ENCODE results near the gene ADAT3. TPM values are rescaled to one million over a fixed set of nuclear protein-coding genes. Genes with fewer than 3 reads are reported as not detected.

Gene ADAT3
- total RNA-seq (2022; extraction: Qiagen RNA extraction; ENCODE audit: low read depth) = 2.6 to 7.2 TPM (median 5.1 TPM) in 5 replicates

GRCh38 chr19:1905110-1905862, at the start of gene ADAT3, which contains the start of gene SCAMP4:
Gene ADAT3 (plus strand): TSS chr19:1905399. CDS start chr19:1912048, 6,649 bp downstream.
Gene SCAMP4 (plus strand): TSS chr19:1905399. CDS start chr19:1915020, 9,621 bp downstream.

DNA sequence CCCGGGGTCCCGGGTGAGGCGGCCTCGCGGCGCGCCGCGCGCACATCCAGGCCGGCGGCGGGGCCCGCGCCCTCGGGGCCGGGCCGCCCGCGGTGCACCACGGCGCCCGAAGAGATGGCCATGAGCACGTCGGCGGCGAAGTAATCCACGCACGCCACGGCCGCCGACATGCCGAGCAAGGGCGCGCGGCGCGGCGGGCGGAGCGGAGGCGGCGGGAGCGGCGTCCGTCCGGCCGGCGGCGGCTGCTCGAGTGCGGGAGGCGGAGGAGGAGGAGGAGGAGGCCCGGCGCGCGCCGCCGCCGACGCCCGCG, 41.9 kb upstream of the ADAT3 start, which contains the start of gene KLF16:
TSS of gene KLF16 (minus strand) at position 252 of the 310 bp plus-strand sequence. CDS start at position 170, 82 bp downstream.

DNA sequence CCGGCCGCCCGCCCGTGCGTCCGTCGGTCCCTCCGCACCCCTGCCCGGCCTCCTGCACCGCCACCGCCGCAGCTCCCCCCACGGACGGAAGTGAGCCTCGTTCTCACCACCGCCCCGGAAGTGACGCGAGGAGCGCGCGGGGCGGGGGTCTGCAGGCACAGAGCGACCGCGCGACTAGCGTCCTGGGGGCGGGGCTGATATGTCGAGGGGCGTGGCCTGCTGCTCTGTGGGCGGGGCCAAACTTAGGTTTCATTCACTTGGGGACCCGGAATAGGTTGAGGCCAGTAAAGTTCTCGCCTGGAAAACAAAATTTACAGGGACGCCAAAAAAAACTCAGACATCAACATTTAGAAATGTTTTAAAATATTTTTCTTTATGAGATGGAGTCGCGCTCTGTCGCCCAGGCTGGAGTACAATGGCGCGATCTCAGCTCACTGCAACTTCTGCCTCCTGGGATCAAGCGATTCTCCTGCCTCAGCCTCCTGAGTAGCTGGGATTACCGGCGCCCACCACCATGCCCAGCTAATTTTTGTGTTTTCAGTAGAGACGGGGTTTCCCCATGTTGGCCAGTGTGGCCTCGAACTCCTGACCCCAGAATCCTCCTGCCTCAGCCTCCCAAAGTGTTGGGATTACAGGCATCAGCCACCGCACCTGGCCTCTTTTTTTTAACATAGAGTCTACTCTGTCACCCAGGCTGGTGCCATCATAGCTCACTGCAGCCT, 19.6 kb upstream of the ADAT3 start, which contains the start of gene ABHD17A:
TSS of gene ABHD17A (minus strand) at position 99 of the 722 bp plus-strand sequence. CDS start 3,930 bp downstream, outside the sequence.

GRCh38 chr19:1941146-1942077, 36.2 kb downstream of the ADAT3 start, which contains the start of gene CSNK1G2:
Gene CSNK1G2 (plus strand): TSS chr19:1941172. CDS start chr19:1969773, 28,601 bp downstream.

Other genes with a start within 250 kb of the ADAT3 start
- 0.01 TPM in 1 of 5 replicates, not detected in the others for gene ONECUT3, start 151.9 kb upstream of the ADAT3 start, total RNA-seq (2022; extraction: Qiagen RNA extraction; ENCODE audit: low read depth)
- gene ATP8B3, start 93.1 kb upstream of the ADAT3 start, total RNA-seq (2022; extraction: Qiagen RNA extraction; ENCODE audit: low read depth) = 1.8 to 3.5 TPM (median 3.1 TPM) in 5 replicates
- gene REXO1, start 56.9 kb upstream of the ADAT3 start, total RNA-seq (2022; extraction: Qiagen RNA extraction; ENCODE audit: low read depth) = 16.8 to 22.0 TPM (median 19.8 TPM) in 5 replicates
- gene KLF16, start 41.8 kb upstream of the ADAT3 start, total RNA-seq (2022; extraction: Qiagen RNA extraction; ENCODE audit: low read depth) = 19.6 to 30.3 TPM (median 21.6 TPM) in 5 replicates
- 19.7 to 38.6 TPM (median 32.7 TPM) in 5 replicates for gene ABHD17A, start 19.9 kb upstream of the ADAT3 start, total RNA-seq (2022; extraction: Qiagen RNA extraction; ENCODE audit: low read depth)
- gene SCAMP4, start within 50 bp of the ADAT3 start, total RNA-seq (2022; extraction: Qiagen RNA extraction; ENCODE audit: low read depth) = 47.3 to 69.9 TPM (median 54.0 TPM) in 5 replicates
- gene CSNK1G2, start 35.8 kb downstream of the ADAT3 start, total RNA-seq (2022; extraction: Qiagen RNA extraction; ENCODE audit: low read depth) = 34.5 to 49.3 TPM (median 42.9 TPM) in 5 replicates
- 31.4 to 48.8 TPM (median 37.4 TPM) in 5 replicates for gene BTBD2, start 110.3 kb downstream of the ADAT3 start, total RNA-seq (2022; extraction: Qiagen RNA extraction; ENCODE audit: low read depth)
- gene MKNK2, start 145.8 kb downstream of the ADAT3 start, total RNA-seq (2022; extraction: Qiagen RNA extraction; ENCODE audit: low read depth) = 30.2 to 55.5 TPM (median 51.8 TPM) in 5 replicates
- gene MOB3A, start 190.9 kb downstream of the ADAT3 start, total RNA-seq (2022; extraction: Qiagen RNA extraction; ENCODE audit: low read depth) = 8.5 to 12.8 TPM (median 10.9 TPM) in 5 replicates
- gene IZUMO4, start 191.5 kb downstream of the ADAT3 start, total RNA-seq (2022; extraction: Qiagen RNA extraction; ENCODE audit: low read depth) = 0.37 to 0.75 TPM (median 0.47 TPM) in 5 replicates
- 65.8 to 82.7 TPM (median 78.4 TPM) in 5 replicates for gene AP3D1, start 246.2 kb downstream of the ADAT3 start, total RNA-seq (2022; extraction: Qiagen RNA extraction; ENCODE audit: low read depth)

Data from A549 treated with DMSO at 1 μM for 4 hours (cell line).